GM12878 (cell line): ENCODE results near the gene ULK1. TPM values are rescaled to one million over a fixed set of nuclear protein-coding genes. Genes with fewer than 3 reads are reported as not detected.

ENCODE experiments used
- ATAC-seq: fragments of 200-7000 bp; cut with Tn5 transposase; 3 replicates; pipeline ENCODE4 v1.9.1; 2020; ENCODE audit warnings: mild to moderate bottlenecking, moderate library complexity
- BruUV-seq: library from RNA; stranded (reverse); fragments of 400-500 nt; replicated peaks from 2 replicates; lab custom pipeline; 2021; lab: Mats Ljungman, UMichigan
- CTCF ChIA-PET: fragments of 300-600 bp; sonication (Branson Sonifier 250); formaldehyde crosslinking; extraction: SDS; loops from one replicate; lab custom pipeline; 2021; ENCODE audit warnings: inconsistent platforms; lab: Yijun Ruan, JAX
- POLR2A ChIA-PET: fragments of 350-600 bp; formaldehyde crosslinking; extraction: SDS; loops from one replicate; lab custom pipeline; 2021; ENCODE audit warnings: inconsistent platforms; lab: Charles Lee
- RAD21 ChIA-PET: fragments of 300-600 bp; sonication (Branson Sonifier 250); formaldehyde crosslinking; loops from one replicate; lab custom pipeline; 2023; ENCODE audit warnings: antibody characterized with exemption; ENCODE audit not compliant: unreplicated experiment; lab: Charles Lee
- SMC1A ChIA-PET: fragments of 300-600 bp; sonication (Branson Sonifier 250); formaldehyde crosslinking; loops from one replicate; lab custom pipeline; 2023; ENCODE audit not compliant: unreplicated experiment, uncharacterized antibody; lab: Charles Lee
- DNase-seq: peaks from one replicate; pipeline ENCODE4 v3.0.0-alpha.2; 2011; ENCODE audit warnings: low read depth, low spot score
- FAIRE-seq: peaks from 3 replicates; lab custom pipeline; 2011; peaks lifted over from hg19 to GRCh38; lab: Jason Lieb, UNC
- H2AFZ ChIP-seq: 2 replicates; pipeline ENCODE4 v1.6.0; 2011; ENCODE audit warnings: low read depth, low read length, control low read depth; ENCODE audit not compliant: control insufficient read depth
- H3K27ac ChIP-seq: 2 replicates; pipeline ENCODE4 v1.5.1; 2011; ENCODE audit warnings: control low read depth; ENCODE audit not compliant: control insufficient read depth, insufficient read depth
- H3K27me3 ChIP-seq, 2 experiments: replicated peaks in 1 of 2; 2 replicates each; pipeline versions ENCODE4 v1.6.0 to v1.6.1; 2011; ENCODE audit warnings: low read length in 1 of 2; ENCODE audit not compliant: control insufficient read depth in 2 of 2, insufficient read depth in 2 of 2
- H3K36me3 ChIP-seq, 2 experiments: 2 replicates each; pipeline ENCODE4 v1.5.1; 2011; ENCODE audit warnings: low read length in 1 of 2; ENCODE audit not compliant: control insufficient read depth in 2 of 2, insufficient read depth in 2 of 2
- H3K4me1 ChIP-seq: 2 replicates; pipeline ENCODE4 v1.6.1; 2011; ENCODE audit warnings: mild to moderate bottlenecking, low read length, moderate library complexity, mixed read lengths; ENCODE audit not compliant: control insufficient read depth, insufficient read depth
- H3K4me2 ChIP-seq: 2 replicates; pipeline ENCODE4 v1.6.0; 2011; ENCODE audit warnings: control low read depth; ENCODE audit not compliant: control insufficient read depth, insufficient read depth
- H3K4me3 ChIP-seq: fragments of 200-600 bp; sonication (generic); 2 replicates; pipeline ENCODE4 v1.5.1; 2016
- H3K79me2 ChIP-seq: 2 replicates; pipeline ENCODE4 v1.6.0; 2011; ENCODE audit warnings: low read length; ENCODE audit not compliant: control insufficient read depth, insufficient read depth
- H3K9ac ChIP-seq: 2 replicates; pipeline ENCODE4 v1.8.0; 2011; ENCODE audit warnings: low read length, control low read depth, mixed read lengths; ENCODE audit not compliant: control insufficient read depth, insufficient read depth
- H3K9me3 ChIP-seq: replicated peaks from 3 replicates; pipeline ENCODE4 v1.5.1; 2011; ENCODE audit warnings: mild to moderate bottlenecking, low read length; ENCODE audit not compliant: control insufficient read depth, insufficient read depth
- H4K20me1 ChIP-seq: 2 replicates; pipeline ENCODE4 v1.6.0; 2011; ENCODE audit not compliant: control insufficient read depth, insufficient read depth
- ETV6 ChIP-seq, 2 experiments: fragments of 450-650 bp in 1 of 2; IDR thresholded peaks in 1 of 2; conservative IDR thresholded peaks in 1 of 2; 2 replicates each; pipeline ENCODE4 v1.6.1; 2014; ENCODE audit warnings: antibody characterized with exemption in 1 of 2, borderline replicate concordance in 1 of 2, low read depth in 1 of 2, mild to moderate bottlenecking in 1 of 2, moderate library complexity in 1 of 2
- HCFC1 ChIP-seq: fragments of 150-350 bp; IDR thresholded peaks from 2 replicates; pipeline ENCODE4 v1.6.1; 2014; ENCODE audit warnings: low read length
- HDGF ChIP-seq: fragments of 450-650 bp; IDR thresholded peaks from 2 replicates; pipeline ENCODE4 v1.6.1; 2016; ENCODE audit warnings: antibody characterized with exemption
- IKZF2 ChIP-seq, 2 experiments: fragments of 450-650 bp; IDR thresholded peaks; 2 replicates each; pipeline ENCODE4 v1.6.1; 2017; ENCODE audit warnings: mild to moderate bottlenecking in 2 of 2, moderate library complexity in 2 of 2
- MEF2B ChIP-seq: fragments of 450-650 bp; IDR thresholded peaks from 2 replicates; pipeline ENCODE4 v1.6.1; 2018; ENCODE audit warnings: mild to moderate bottlenecking, moderate library complexity; ENCODE audit not compliant: partially characterized antibody, poor library complexity, severe bottlenecking
- POLR2A ChIP-seq: IDR thresholded peaks from 2 replicates; pipeline ENCODE4 v1.6.1; 2011; ENCODE audit warnings: low read depth, mild to moderate bottlenecking, low read length
- POLR2AphosphoS5 ChIP-seq: IDR thresholded peaks from 2 replicates; pipeline ENCODE4 v1.6.1; 2011; ENCODE audit warnings: mild to moderate bottlenecking, low read length, inconsistent platforms
- TBL1XR1 ChIP-seq: IDR thresholded peaks from 2 replicates; pipeline ENCODE4 v1.6.1; 2012; ENCODE audit warnings: low read depth, low read length, improper control_type of control experiment
- TCF3 ChIP-seq: IDR thresholded peaks from 2 replicates; pipeline ENCODE4 v1.6.1; 2012; ENCODE audit warnings: low read depth, mild to moderate bottlenecking, low read length, borderline replicate concordance; ENCODE audit not compliant: insufficient read depth
- WGBS: methylation state at CpG from one replicate; pipeline ENCODE4 v1.1.6; 2016; ENCODE audit warnings: low lambda C conversion rate; ENCODE audit not compliant: insufficient replicate concordance, insufficient coverage; ENCODE audit errors: missing lambda C conversion rate; 5-methylcytosine and 5-hydroxymethylcytosine counted together
- in situ Hi-C: fragments of 300-500 bp; cut with MboI; formaldehyde crosslinking; loops from 9 replicates; pipeline ENCODE4 v1.14.3; 2018; ENCODE audit warnings: mixed read lengths
- intact Hi-C: fragments of 100-400 bp; cut with micrococcal nuclease; formaldehyde crosslinking; loops from one replicate; pipeline ENCODE4 v1.14.2; 2022; ENCODE audit not compliant: unreplicated experiment
- polyA plus RNA-seq, 11 experiments: library from polyadenylated mRNA; depleted of rRNA in 4 of 11; unstranded in 6 of 11; stranded (reverse) in 5 of 11; fragments of >200 nt; fragmentation: Nextera tagmentation in 4 of 11; fragmentation: Illumina TruSeq in 1 of 11; extraction: Ambion mirVana in 4 of 11; extraction: Trizol in 1 of 11; gene quantifications; 1 replicate in 1 of 11; 2 replicates in 10 of 11; pipeline versions ENCODE4 v1.2.1 to v1.2.3, GENCODE V29; 2011 to 2016; ENCODE audit warnings: inconsistent platforms in 2 of 11, missing spikeins in 2 of 11, low read depth in 1 of 11
- total RNA-seq, 4 experiments: library from RNA; depleted of rRNA in 3 of 4; stranded (reverse); fragments of >200 nt in 3 of 4; fragmentation: Illumina TruSeq in 1 of 4; extraction: Trizol in 1 of 4; gene quantifications; 2 replicates each; pipeline versions ENCODE4 v1.2.1 to v1.2.3, GENCODE V29; 2013 to 2021

The ULK1 gene
- total and polyA plus RNA-seq, 10 of the 15 experiments (the other 5 are each of a cell fraction or from before 2014, with no cell fraction given): 0.13 to 14.1 (median 1.5) TPM

GRCh38 chr12:131872154-131873051, 22.0 kb upstream of the ULK1 start:
- RAD21 ChIA-PET: no interaction called here
- TF ChIP-seq TBL1XR1 (no peak), HDGF (no peak), IKZF2 (IDR thresholded peaks at IDR 0.05) (no peak), POLR2AphosphoS5 (no peak), HCFC1 (no peak), MEF2B (no peak), TCF3 (no peak), ETV6 (conservative IDR thresholded peaks at IDR 0.05 in 1 of 2, IDR thresholded peaks at IDR 0.05 in 1 of 2; ENCODE audit: borderline replicate concordance in 1 of 2, low read depth in 1 of 2) (no peak), POLR2A (no peak)
- TF ChIP-seq, all 136 proteins: peak for 0
- no TSS peak for BruUV-seq
- Histone ChIP-seq H3K4me2 (no peak overlapping the region), H4K20me1 (no peaks in the 10 kb centered on the region), H3K27me3 (no peaks in the 10 kb centered on the region), H3K4me1 (no peaks in the 10 kb centered on the region), H3K4me3 (no peak overlapping the region), H3K79me2 (no peaks in the 10 kb centered on the region), H3K36me3 (no peaks in the 10 kb centered on the region), H3K9me3 (no peaks in the 10 kb centered on the region), H3K27ac (no peak overlapping the region), H3K9ac (no peak overlapping the region), H2AFZ (no peak overlapping the region)
- 48% methylated on average over 21 of the region's 21 CpGs for WGBS
- intact Hi-C loops: no loop called here
- DNase-seq (no peak), FAIRE-seq (no peak), ATAC-seq (no peak)
- ChIA-PET POLR2A (no interaction called here), CTCF (no interaction called here), SMC1A (interaction anchor here (0.5 kb wide), 1 partner anchor 36 kb away, joined by 4 read pairs; no protein-coding TSS in a partner anchor)
- in situ Hi-C loops: no loop called here
